Left lung (tissue), 10 donors: ENCODE results near the gene PXDN. TPM values are rescaled to one million over a fixed set of nuclear protein-coding genes. Genes with fewer than 3 reads are reported as not detected.
"Not testable (repeated sequence)": the region's sequence is repeated elsewhere in the genome, so short reads cannot be mapped to it uniquely, and the experiment has no call there.

ENCODE experiments used
- ATAC-seq: fragments of 200-7000 bp; cut with Tn5 transposase; one replicate; pipeline ENCODE4 v1.9.1; 2020; ENCODE audit warnings: moderate library complexity
- DNase-seq, 4 donors: peaks; one replicate each; pipeline ENCODE4 v3.0.0-alpha.2; 2013 to 2020
- H3K27ac ChIP-seq, 2 donors: fragments of 200-600 bp; sonication (generic) in 1 of 2; one replicate each; pipeline versions ENCODE4 v1.5.0 to v1.8.0; 2020 to 2021
- H3K27me3 ChIP-seq, 2 donors: fragments of 200-600 bp; sonication (generic) in 1 of 2; one replicate each; pipeline versions ENCODE4 v1.5.0 to v1.8.0; 2020 to 2021
- H3K36me3 ChIP-seq, 2 donors: fragments of 200-600 bp; sonication (generic) in 1 of 2; one replicate each; pipeline versions ENCODE4 v1.5.0 to v1.8.0; 2020 to 2021
- H3K4me1 ChIP-seq, 2 donors: fragments of 200-600 bp; one replicate each; pipeline ENCODE4 v1.8.0; 2021
- H3K4me3 ChIP-seq, 2 donors: fragments of 200-600 bp; sonication (generic) in 1 of 2; one replicate each; pipeline versions ENCODE4 v1.5.0 to v1.8.0; 2020 to 2021; ENCODE audit warnings: mild to moderate bottlenecking in 1 of 2
- H3K9me3 ChIP-seq, 2 donors: fragments of 200-600 bp; sonication (generic) in 1 of 2; one replicate each; pipeline versions ENCODE4 v1.5.0 to v1.8.0; 2020 to 2021
- CTCF ChIP-seq, 2 donors: fragments of 200-600 bp; sonication (generic) in 1 of 2; IDR thresholded peaks; one replicate each; pipeline versions ENCODE4 v1.5.0 to v1.8.0; 2021; ENCODE audit warnings: antibody characterized with exemption in 2 of 2
- intact Hi-C, 2 donors: fragments of 100-400 bp; cut with DNase I; formaldehyde crosslinking; loops; one replicate each; pipeline versions ENCODE4 v1.11.2 to v1.14.2; 2022
- polyA plus RNA-seq, 6 donors: library from polyadenylated mRNA; unstranded; fragments of 120-200 nt; gene quantifications; one replicate each; pipeline ENCODE4 v1.2.1, GENCODE V29; 2013; ENCODE audit not compliant: insufficient read length in 6 of 6
- total RNA-seq, 2 donors: library from RNA; stranded (reverse); fragmentation: NEBNext Ultra II Directional; extraction: Animal tissue kit (Norgen Biotek cat#: 25700); gene quantifications; one replicate each; pipeline ENCODE4 v1.2.1, GENCODE V29; 2021
- donor health status: DM: no; HTN: yes; CAD: no.
- donor health status: DM: no; HTN: no; CAD: no.

Gene PXDN
- total and polyA plus RNA-seq, 8 donors, result 44.8 to 215 (median 174) TPM

GRCh38 chr2:1717113-1717512 is 27.2 kb downstream of the PXDN start:
- H3K27ac ChIP-seq, result peak overlapping the region in 1 of 2 donors; percentile 9
- H3K4me1 ChIP-seq, result peaks cover 2 to 38% of the 10 kb centered on the region in 2 donors
- H3K9me3 ChIP-seq, result no peaks in the 10 kb centered on the region
- intact Hi-C loops, result no loop called here
- H3K36me3 ChIP-seq, result no peaks in the 10 kb centered on the region
- ATAC-seq, result no peak
- TF ChIP-seq CTCF (IDR thresholded peaks at IDR 0.05), result no peak
- H3K27me3 ChIP-seq, result no peaks in the 10 kb centered on the region
- H3K4me3 ChIP-seq, result no peak overlapping the region
- no peak for DNase-seq

GRCh38 chr2:1716441-1716840 is 27.9 kb downstream of the PXDN start:
- no peaks in the 10 kb centered on the region for H3K9me3 ChIP-seq
- TF ChIP-seq CTCF (IDR thresholded peaks at IDR 0.05), result no peak
- DNase-seq, result no peak
- no peaks in the 10 kb centered on the region for H3K27me3 ChIP-seq
- no peaks in the 10 kb centered on the region for H3K36me3 ChIP-seq
- H3K27ac ChIP-seq, result peak overlapping the region in 1 of 2 donors; percentile 9
- no peak for ATAC-seq
- peaks cover 2 to 32% of the 10 kb centered on the region in 2 donors for H3K4me1 ChIP-seq
- intact Hi-C loops, result no loop called here
- H3K4me3 ChIP-seq, result no peak overlapping the region

GRCh38 chr2:1716014-1716305 is 28.4 kb downstream of the PXDN start:
- H3K9me3 ChIP-seq, H3K27me3 ChIP-seq, ATAC-seq, intact Hi-C loops, H3K36me3 ChIP-seq, H3K4me3 ChIP-seq, DNase-seq: not testable (repeated sequence)
- peak overlapping the region in 1 of 2 donors; percentile 33 for H3K27ac ChIP-seq
- peaks cover 0 to 27% of the 10 kb centered on the region in 2 donors for H3K4me1 ChIP-seq

GRCh38 chr2:1715184-1716013 is 28.9 kb downstream of the PXDN start:
- Histone ChIP-seq H3K4me1 (peaks cover 0 to 24% of the 10 kb centered on the region in 2 donors), H3K9me3 (no peaks in the 10 kb centered on the region), H3K36me3 (no peaks in the 10 kb centered on the region), H3K27me3 (no peaks in the 10 kb centered on the region), H3K4me3 (no peak overlapping the region), H3K27ac (peak overlapping the region in 1 of 2 donors; percentile 33)
- no peak for DNase-seq
- no peak for TF ChIP-seq CTCF (IDR thresholded peaks at IDR 0.05)
- intact Hi-C loops, result no loop called here
- ATAC-seq, result no peak

GRCh38 chr2:1714291-1715064 is 29.8 kb downstream of the PXDN start:
- Histone ChIP-seq H3K4me1 (peaks cover 0 to 29% of the 10 kb centered on the region in 2 donors), H3K9me3 (no peaks in the 10 kb centered on the region), H3K27me3 (no peaks in the 10 kb centered on the region), H3K27ac (peak overlapping the region in 1 of 2 donors; percentile 33), H3K36me3 (no peaks in the 10 kb centered on the region), H3K4me3 (no peak overlapping the region)
- no peak for DNase-seq
- intact Hi-C loops, result no loop called here
- no peak for TF ChIP-seq CTCF (IDR thresholded peaks at IDR 0.05)
- ATAC-seq, result no peak
